ENCODE measurements around the gene SSBP4.

SSBP4 gene

GRCh38 chr19:18469069-18469846 is 50.1 kb downstream of the SSBP4 start:
- DNase-seq (ENCODE audit: low spot score), result peak; percentile 33

- DNase-seq (ENCODE audit: low spot score), result no peak
These were observed 51.6 kb downstream of the SSBP4 start for GRCh38 chr19:18470787-18471186.

GRCh38 chr19:18473003-18473705 is 54.0 kb downstream of the SSBP4 start:
- DNase-seq (ENCODE audit: low spot score), result no peak

GRCh38 chr19:18473706-18474087 is 54.5 kb downstream of the SSBP4 start:
- no peak for DNase-seq (ENCODE audit: low spot score)

GRCh38 chr19:18474366-18474887 is 55.2 kb downstream of the SSBP4 start:
- DNase-seq (ENCODE audit: low spot score), result no peak

- no peak for DNase-seq (ENCODE audit: low spot score)
These were observed 55.8 kb downstream of the SSBP4 start for GRCh38 chr19:18475004-18475453.

GRCh38 chr19:18475762-18476331 is 56.6 kb downstream of the SSBP4 start:
- no peak for DNase-seq (ENCODE audit: low spot score)

- DNase-seq (ENCODE audit: low spot score), result no peak
These were observed 57.4 kb downstream of the SSBP4 start for GRCh38 chr19:18476507-18477041.

- DNase-seq (ENCODE audit: low spot score), result no peak
These were observed 58.0 kb downstream of the SSBP4 start for GRCh38 chr19:18477042-18477779.

- DNase-seq (ENCODE audit: low spot score), result no peak
These were observed 58.8 kb downstream of the SSBP4 start for GRCh38 chr19:18477974-18478373.

GRCh38 chr19:18478545-18479311 is 59.5 kb downstream of the SSBP4 start:
- DNase-seq (ENCODE audit: low spot score), result peak; percentile 83

GRCh38 chr19:18480006-18480691 is 61.0 kb downstream of the SSBP4 start:
- no peak for DNase-seq (ENCODE audit: low spot score)

GRCh38 chr19:18481505-18482222 is 62.5 kb downstream of the SSBP4 start:
- no peak for DNase-seq (ENCODE audit: low spot score)

- no peak for DNase-seq (ENCODE audit: low spot score)
These were observed 64.1 kb downstream of the SSBP4 start for GRCh38 chr19:18483119-18483890.

All from COLO829 (cell line).